HAP-1 (cell line): ENCODE data around the gene NBAS.

ENCODE experiments used
- DNase-seq, 2 experiments: peaks; one replicate each; pipeline ENCODE4 v3.0.0-alpha.2; 2016 to 2020; ENCODE audit warnings: low spot score in 2 of 2
- H3K27me3 ChIP-seq: fragments of 250-450 bp; sonication (Bioruptor Pico); 2 replicates; pipeline ENCODE4 v1.5.1; 2020; ENCODE audit warnings: low read depth, mild to moderate bottlenecking, moderate library complexity
- H3K36me3 ChIP-seq: fragments of 250-450 bp; sonication (Bioruptor Pico); replicated peaks from 2 replicates; pipeline ENCODE4 v1.5.1; 2020; ENCODE audit warnings: mild to moderate bottlenecking
- H3K4me1 ChIP-seq: fragments of 250-450 bp; sonication (Bioruptor Pico); 2 replicates; pipeline ENCODE4 v1.5.1; 2020; ENCODE audit warnings: mild to moderate bottlenecking
- H3K4me3 ChIP-seq: fragments of 250-450 bp; sonication (Bioruptor Pico); 2 replicates; pipeline ENCODE4 v1.5.1; 2020; ENCODE audit warnings: mild to moderate bottlenecking, moderate library complexity
- H3K9me3 ChIP-seq: fragments of 250-450 bp; sonication (Bioruptor Pico); 2 replicates; pipeline ENCODE4 v1.5.1; 2020; ENCODE audit warnings: mild to moderate bottlenecking, moderate library complexity
- in situ Hi-C: fragments of 300-500 bp; cut with MboI; formaldehyde crosslinking; loops from 3 replicates; pipeline ENCODE4 v1.14.3; 2020; ENCODE audit warnings: low sequenced_read_pairs, inconsistent platforms, mixed read lengths

The NBAS gene

GRCh38 chr2:15311926-15312325 lies 249.2 kb downstream of the NBAS start:
- no peaks in the 10 kb centered on the region for H3K36me3 ChIP-seq
- in situ Hi-C loops = no loop called here
- H3K4me1 ChIP-seq = no peaks in the 10 kb centered on the region
- H3K9me3 ChIP-seq = no peaks in the 10 kb centered on the region
- H3K4me3 ChIP-seq = no peak overlapping the region
- H3K27me3 ChIP-seq = no peaks in the 10 kb centered on the region
- DNase-seq = no peak

- in situ Hi-C loops = no loop called here
- DNase-seq = no peak
- H3K27me3 ChIP-seq = no peaks in the 10 kb centered on the region
- H3K36me3 ChIP-seq = peaks cover under 1% of the 10 kb centered on the region; the same call in 1 of the 2 replicates
- no peaks in the 10 kb centered on the region for H3K4me1 ChIP-seq
- H3K9me3 ChIP-seq = no peaks in the 10 kb centered on the region
- no peak overlapping the region for H3K4me3 ChIP-seq
Measured at GRCh38 chr2:15311201-15311907, 249.8 kb downstream of the NBAS start.

- Histone ChIP-seq H3K9me3 (no peaks in the 10 kb centered on the region), H3K4me3 (no peak overlapping the region), H3K36me3 (peaks cover 3% of the 10 kb centered on the region; the same call in 1 of the 2 replicates), H3K4me1 (no peaks in the 10 kb centered on the region), H3K27me3 (no peaks in the 10 kb centered on the region)
- DNase-seq = no peak
- in situ Hi-C loops = no loop called here
Measured at GRCh38 chr2:15307526-15307925, 253.6 kb downstream of the NBAS start.

GRCh38 chr2:15306706-15307105 lies 254.4 kb downstream of the NBAS start:
- in situ Hi-C loops = no loop called here
- no peaks in the 10 kb centered on the region for H3K27me3 ChIP-seq
- peaks cover 3% of the 10 kb centered on the region; the same call in 1 of the 2 replicates for H3K36me3 ChIP-seq

GRCh38 chr2:15303874-15304273 lies 257.3 kb downstream of the NBAS start:
- Histone ChIP-seq H3K4me1 (no peaks in the 10 kb centered on the region), H3K4me3 (no peak overlapping the region), H3K9me3 (no peaks in the 10 kb centered on the region), H3K36me3 (peaks cover 3% of the 10 kb centered on the region; the same call in 1 of the 2 replicates), H3K27me3 (no peaks in the 10 kb centered on the region)
- in situ Hi-C loops = no loop called here
- no peak for DNase-seq

More at GRCh38 chr2:15306706-15307105, 254.4 kb downstream of the NBAS start:
- no peak overlapping the region for H3K4me3 ChIP-seq
- no peak for DNase-seq
- no peaks in the 10 kb centered on the region for H3K9me3 ChIP-seq
- H3K4me1 ChIP-seq = no peaks in the 10 kb centered on the region

- no peak overlapping the region for H3K4me3 ChIP-seq
- no peaks in the 10 kb centered on the region for H3K4me1 ChIP-seq
- DNase-seq = no peak
- peaks cover 3% of the 10 kb centered on the region; the same call in 1 of the 2 replicates for H3K36me3 ChIP-seq
- in situ Hi-C loops = no loop called here
- H3K27me3 ChIP-seq = no peaks in the 10 kb centered on the region
- H3K9me3 ChIP-seq = no peaks in the 10 kb centered on the region
Measured at GRCh38 chr2:15302154-15302553, 259.0 kb downstream of the NBAS start.

GRCh38 chr2:15300624-15301573 lies 260.2 kb downstream of the NBAS start:
- Histone ChIP-seq H3K4me1 (no peaks in the 10 kb centered on the region), H3K9me3 (no peaks in the 10 kb centered on the region), H3K4me3 (no peak overlapping the region), H3K27me3 (no peaks in the 10 kb centered on the region), H3K36me3 (no peaks in the 10 kb centered on the region)
- in situ Hi-C loops = no loop called here
- DNase-seq = no peak

GRCh38 chr2:15299904-15300520 lies 261.1 kb downstream of the NBAS start:
- Histone ChIP-seq H3K9me3 (no peaks in the 10 kb centered on the region), H3K4me1 (no peaks in the 10 kb centered on the region), H3K4me3 (no peak overlapping the region), H3K36me3 (no peaks in the 10 kb centered on the region), H3K27me3 (no peaks in the 10 kb centered on the region)
- DNase-seq = no peak
- in situ Hi-C loops = no loop called here

GRCh38 chr2:15298770-15299169 lies 262.4 kb downstream of the NBAS start:
- in situ Hi-C loops = no loop called here
- H3K9me3 ChIP-seq = no peaks in the 10 kb centered on the region
- H3K4me1 ChIP-seq = no peaks in the 10 kb centered on the region
- DNase-seq = no peak
- no peaks in the 10 kb centered on the region for H3K27me3 ChIP-seq
- no peak overlapping the region for H3K4me3 ChIP-seq
- H3K36me3 ChIP-seq = no peaks in the 10 kb centered on the region

- in situ Hi-C loops = no loop called here
- no peaks in the 10 kb centered on the region; the same call in 1 of the 2 replicates for H3K36me3 ChIP-seq
- no peak for DNase-seq
Measured at GRCh38 chr2:15293262-15293937, 267.7 kb downstream of the NBAS start.

GRCh38 chr2:15287447-15288184 lies 273.5 kb downstream of the NBAS start:
- Histone ChIP-seq H3K4me1 (no peaks in the 10 kb centered on the region; the same call in 1 of the 2 replicates), H3K9me3 (no peaks in the 10 kb centered on the region), H3K4me3 (no peak overlapping the region), H3K36me3 (no peaks in the 10 kb centered on the region; the same call in none of the 2 replicates), H3K27me3 (no peaks in the 10 kb centered on the region)
- no peak for DNase-seq
- in situ Hi-C loops = no loop called here

More at GRCh38 chr2:15293262-15293937, 267.7 kb downstream of the NBAS start:
- no peak overlapping the region for H3K4me3 ChIP-seq
- no peaks in the 10 kb centered on the region for H3K27me3 ChIP-seq
- H3K4me1 ChIP-seq = no peaks in the 10 kb centered on the region; the same call in 1 of the 2 replicates
- H3K9me3 ChIP-seq = no peaks in the 10 kb centered on the region

GRCh38 chr2:15284614-15285013 lies 276.5 kb downstream of the NBAS start:
- Histone ChIP-seq H3K9me3 (no peaks in the 10 kb centered on the region), H3K4me3 (no peak overlapping the region), H3K36me3 (no peaks in the 10 kb centered on the region; the same call in 1 of the 2 replicates), H3K4me1 (no peaks in the 10 kb centered on the region; the same call in 1 of the 2 replicates), H3K27me3 (no peaks in the 10 kb centered on the region)
- in situ Hi-C loops = no loop called here
- DNase-seq = no peak
